ENCODE data around the gene RNASE8. TPM values are rescaled to one million over a fixed set of nuclear protein-coding genes. Genes with fewer than 3 reads are reported as not detected.

The RNASE8 gene
- total RNA-seq, 2 donors from 2014 or later: not detected

GRCh38 chr14:21089877-21090193 lies 32.2 kb downstream of the RNASE8 start:
- H3K4me1 Mint-ChIP-seq: peaks cover 32% of the 10 kb centered on the region

GRCh38 chr14:21090194-21090939 lies 32.7 kb downstream of the RNASE8 start:
- H3K4me3 Mint-ChIP-seq: peak overlapping the region; percentile 41
- H3K27me3 Mint-ChIP-seq: no peaks in the 10 kb centered on the region
- peaks cover 32% of the 10 kb centered on the region for H3K4me1 Mint-ChIP-seq
- H3K9me3 ChIP-seq (ENCODE audit: control insufficient read depth, low read length, poor library complexity, severe bottlenecking): no peaks in the 10 kb centered on the region
- peaks cover 2% of the 10 kb centered on the region for H3K36me3 Mint-ChIP-seq (ENCODE audit: low read depth)
- no peak for ATAC-seq
- peak overlapping the region; percentile 99 for H3K27ac Mint-ChIP-seq
- DNase-seq: no peak

More at GRCh38 chr14:21089877-21090193, 32.2 kb downstream of the RNASE8 start:
- H3K27me3 Mint-ChIP-seq: no peaks in the 10 kb centered on the region
- H3K27ac Mint-ChIP-seq: peak overlapping the region; percentile 99
- no peak overlapping the region for H3K4me3 Mint-ChIP-seq
- no peak for ATAC-seq
- DNase-seq: no peak
- H3K36me3 Mint-ChIP-seq (ENCODE audit: low read depth): peaks cover 2% of the 10 kb centered on the region
- no peaks in the 10 kb centered on the region for H3K9me3 ChIP-seq (ENCODE audit: control insufficient read depth, low read length, poor library complexity, severe bottlenecking)

- ATAC-seq: no peak
- Mint-ChIP-seq H3K27ac (peak overlapping the region; percentile 83), H3K4me3 (peak overlapping the region; percentile 68), H3K4me1 (peaks cover 28% of the 10 kb centered on the region), H3K36me3 (ENCODE audit: low read depth) (peaks cover 2% of the 10 kb centered on the region), H3K27me3 (no peaks in the 10 kb centered on the region)
- H3K9me3 ChIP-seq (ENCODE audit: control insufficient read depth, low read length, poor library complexity, severe bottlenecking): no peaks in the 10 kb centered on the region
- DNase-seq: no peak
These were observed 33.5 kb downstream of the RNASE8 start for GRCh38 chr14:21090940-21091663.

- no peak for ATAC-seq
- Mint-ChIP-seq H3K36me3 (ENCODE audit: low read depth) (peaks cover 2% of the 10 kb centered on the region), H3K4me3 (no peak overlapping the region)
These were observed 34.2 kb downstream of the RNASE8 start for GRCh38 chr14:21091821-21092272.

GRCh38 chr14:21092273-21093011 lies 34.8 kb downstream of the RNASE8 start:
- Mint-ChIP-seq H3K27me3 (no peaks in the 10 kb centered on the region), H3K36me3 (ENCODE audit: low read depth) (peaks cover 2% of the 10 kb centered on the region), H3K27ac (peak overlapping the region; percentile 67), H3K4me1 (peaks cover 19% of the 10 kb centered on the region), H3K4me3 (peak overlapping the region; percentile 59)
- no peaks in the 10 kb centered on the region for H3K9me3 ChIP-seq (ENCODE audit: control insufficient read depth, low read length, poor library complexity, severe bottlenecking)
- DNase-seq (peak; percentile 84 to 97 (median 91)), ATAC-seq (peak; percentile 74)

More at GRCh38 chr14:21091821-21092272, 34.2 kb downstream of the RNASE8 start:
- H3K27me3 Mint-ChIP-seq: no peaks in the 10 kb centered on the region
- no peak for DNase-seq
- peak overlapping the region; percentile 83 for H3K27ac Mint-ChIP-seq
- H3K9me3 ChIP-seq (ENCODE audit: control insufficient read depth, low read length, poor library complexity, severe bottlenecking): no peaks in the 10 kb centered on the region
- H3K4me1 Mint-ChIP-seq: peaks cover 24% of the 10 kb centered on the region

- peaks cover 2% of the 10 kb centered on the region for H3K36me3 Mint-ChIP-seq (ENCODE audit: low read depth)
- ATAC-seq (no peak), DNase-seq (no peak)
- H3K4me1 Mint-ChIP-seq: peaks cover 14% of the 10 kb centered on the region
- no peak overlapping the region for H3K27ac Mint-ChIP-seq
- H3K4me3 Mint-ChIP-seq: peak overlapping the region; percentile 59
- no peaks in the 10 kb centered on the region for H3K9me3 ChIP-seq (ENCODE audit: control insufficient read depth, low read length, poor library complexity, severe bottlenecking)
- H3K27me3 Mint-ChIP-seq: no peaks in the 10 kb centered on the region
These were observed 35.4 kb downstream of the RNASE8 start for GRCh38 chr14:21093018-21093417.

- no peak for DNase-seq
- Mint-ChIP-seq H3K27ac (no peak overlapping the region), H3K36me3 (ENCODE audit: low read depth) (peaks cover 2% of the 10 kb centered on the region), H3K4me1 (peaks cover 15% of the 10 kb centered on the region), H3K27me3 (no peaks in the 10 kb centered on the region), H3K4me3 (no peak overlapping the region)
- no peaks in the 10 kb centered on the region for H3K9me3 ChIP-seq (ENCODE audit: control insufficient read depth, low read length, poor library complexity, severe bottlenecking)
- ATAC-seq: no peak
These were observed 36.4 kb downstream of the RNASE8 start for GRCh38 chr14:21093769-21094681.

- DNase-seq (no peak), ATAC-seq (no peak)
- Mint-ChIP-seq H3K4me1 (peaks cover 18% of the 10 kb centered on the region), H3K27me3 (no peaks in the 10 kb centered on the region), H3K27ac (peak overlapping the region; percentile 89), H3K36me3 (ENCODE audit: low read depth) (peaks cover 2% of the 10 kb centered on the region), H3K4me3 (peak overlapping the region; percentile 19)
- no peaks in the 10 kb centered on the region for H3K9me3 ChIP-seq (ENCODE audit: control insufficient read depth, low read length, poor library complexity, severe bottlenecking)
These were observed 38.0 kb downstream of the RNASE8 start for GRCh38 chr14:21095430-21096205.

- H3K4me3 Mint-ChIP-seq: peak overlapping the region; percentile 75
These were observed 38.8 kb downstream of the RNASE8 start for GRCh38 chr14:21096438-21096837.

GRCh38 chr14:21096978-21097635 lies 39.5 kb downstream of the RNASE8 start:
- Mint-ChIP-seq H3K27ac (peak overlapping the region; percentile 89), H3K4me1 (peaks cover 18% of the 10 kb centered on the region), H3K4me3 (peak overlapping the region; percentile 75), H3K27me3 (no peaks in the 10 kb centered on the region), H3K36me3 (ENCODE audit: low read depth) (peaks cover 2% of the 10 kb centered on the region)
- H3K9me3 ChIP-seq (ENCODE audit: control insufficient read depth, low read length, poor library complexity, severe bottlenecking): no peaks in the 10 kb centered on the region
- DNase-seq (no peak), ATAC-seq (no peak)

More at GRCh38 chr14:21096438-21096837, 38.8 kb downstream of the RNASE8 start:
- DNase-seq (no peak), ATAC-seq (no peak)
- Mint-ChIP-seq H3K27ac (peak overlapping the region; percentile 89), H3K27me3 (no peaks in the 10 kb centered on the region), H3K36me3 (ENCODE audit: low read depth) (peaks cover 2% of the 10 kb centered on the region), H3K4me1 (peaks cover 18% of the 10 kb centered on the region)
- H3K9me3 ChIP-seq (ENCODE audit: control insufficient read depth, low read length, poor library complexity, severe bottlenecking): no peaks in the 10 kb centered on the region

GRCh38 chr14:21097636-21098075 lies 40.0 kb downstream of the RNASE8 start:
- Mint-ChIP-seq H3K27me3 (no peaks in the 10 kb centered on the region), H3K4me3 (peak overlapping the region; percentile 75), H3K36me3 (ENCODE audit: low read depth) (no peaks in the 10 kb centered on the region), H3K27ac (peak overlapping the region; percentile 89), H3K4me1 (peaks cover 15% of the 10 kb centered on the region)
- no peaks in the 10 kb centered on the region for H3K9me3 ChIP-seq (ENCODE audit: control insufficient read depth, low read length, poor library complexity, severe bottlenecking)
- DNase-seq: no peak
- peak; percentile 3 for ATAC-seq

All from T-helper 17 cell (primary cell).